GM21515 (cell line): ENCODE measurements around the gene TFB1M.
"Not testable (repeated sequence)": the region's sequence is repeated elsewhere in the genome, so short reads cannot be mapped to it uniquely, and the experiment has no call there.

Experiments used
- ATAC-seq: cut with Tn5 transposase; IDR thresholded peaks from one replicate; pipeline ENCODE4 v1.9.1; 2021; ENCODE audit not compliant: unreplicated experiment

TFB1M gene

GRCh38 chr6:155314092-155314772, at the start of gene TFB1M:
Gene TFB1M (minus strand): TSS chr6:155314484. CDS start chr6:155314428, 56 bp downstream.
- peak; percentile 95 for ATAC-seq

DNA sequence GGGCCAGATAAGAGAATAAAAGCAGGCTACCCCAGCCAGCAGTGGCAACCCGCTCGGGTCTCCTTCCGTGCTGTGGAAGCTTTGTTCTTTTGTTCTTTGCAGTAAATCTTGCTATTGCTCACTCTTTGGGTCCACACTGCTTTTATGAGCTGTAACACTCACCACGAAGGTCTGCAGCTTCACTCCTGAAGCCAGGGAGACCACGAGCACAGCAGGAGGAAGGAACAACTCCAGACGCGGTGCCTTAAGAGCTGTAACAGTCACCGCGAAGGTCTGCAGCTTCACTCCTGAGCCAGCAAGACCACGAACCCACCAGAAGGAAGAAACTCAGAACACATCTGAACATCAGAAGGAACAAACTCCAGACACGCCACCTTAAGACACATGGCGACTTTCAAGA, 49.7 kb upstream of the TFB1M start:
- ATAC-seq = not testable (repeated sequence)

DNA sequence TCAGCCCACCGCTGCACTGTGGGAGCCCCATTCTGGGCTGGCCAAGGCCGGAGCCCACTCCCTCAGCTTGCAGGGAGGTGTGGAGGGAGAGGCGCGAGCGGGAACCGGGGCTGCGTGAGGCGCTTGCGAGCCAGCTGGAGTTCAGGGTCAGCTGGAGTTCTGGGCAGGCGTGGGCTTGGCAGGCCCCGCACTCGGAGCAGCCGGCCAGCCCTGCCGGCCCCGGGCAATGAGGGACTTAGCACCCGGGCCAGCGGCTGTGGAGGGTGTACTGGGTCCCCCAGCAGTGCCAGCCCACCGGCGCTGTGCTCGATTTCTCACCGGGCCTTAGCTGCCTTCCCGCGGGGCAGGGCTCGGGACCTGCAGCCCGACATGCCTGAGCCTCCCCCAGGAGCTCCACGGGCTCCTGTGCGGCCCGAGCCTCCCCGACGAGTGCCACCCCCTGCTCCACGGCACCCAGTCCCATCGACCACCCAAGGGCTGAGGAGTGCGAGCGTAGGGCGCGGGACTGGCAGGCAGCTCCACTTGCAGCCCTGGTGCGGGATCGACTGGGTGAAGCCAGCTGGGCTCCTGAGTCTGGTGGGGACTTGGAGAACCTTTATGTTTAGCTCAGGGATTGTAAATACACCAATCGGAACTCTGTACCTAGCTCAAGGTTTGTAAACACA, 48.8 kb upstream of the TFB1M start:
- not testable (repeated sequence) for ATAC-seq

DNA sequence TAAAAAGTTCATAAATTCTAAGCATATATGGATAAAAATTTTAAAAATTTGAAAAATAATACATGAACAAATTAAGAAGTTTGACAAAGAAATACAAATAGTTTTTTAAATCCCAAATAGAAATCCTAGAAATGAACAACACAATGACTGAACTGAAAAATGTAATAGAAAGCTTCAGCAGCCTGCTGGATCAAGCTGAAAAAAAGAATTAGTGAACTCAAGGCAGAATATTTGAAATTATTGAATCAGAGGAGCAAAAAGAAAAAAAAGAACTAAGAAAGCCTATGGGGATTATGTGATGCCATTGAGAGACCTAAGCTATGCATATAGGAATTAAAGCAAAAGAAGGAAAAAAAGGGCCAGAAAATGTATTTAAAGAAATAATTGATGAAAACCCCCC, 39.9 kb upstream of the TFB1M start:
- ATAC-seq = no peak

GRCh38 chr6:155352811-155353210, 38.5 kb upstream of the TFB1M start:
- ATAC-seq = no peak

DNA sequence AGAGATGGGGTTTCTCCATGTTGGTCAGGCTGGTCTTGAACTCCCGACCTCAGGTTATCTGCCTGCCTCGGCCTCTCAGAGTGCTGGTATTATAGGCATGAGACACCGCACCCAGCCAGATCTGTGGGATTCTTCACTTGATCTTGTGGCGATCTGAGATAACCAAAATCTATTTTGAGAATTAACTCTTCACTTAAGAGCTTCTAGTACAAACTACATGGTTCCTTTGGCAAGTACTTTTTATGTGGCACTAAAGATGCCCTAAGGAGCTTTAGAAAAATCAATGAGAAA, 37.8 kb upstream of the TFB1M start:
- ATAC-seq = no peak

DNA sequence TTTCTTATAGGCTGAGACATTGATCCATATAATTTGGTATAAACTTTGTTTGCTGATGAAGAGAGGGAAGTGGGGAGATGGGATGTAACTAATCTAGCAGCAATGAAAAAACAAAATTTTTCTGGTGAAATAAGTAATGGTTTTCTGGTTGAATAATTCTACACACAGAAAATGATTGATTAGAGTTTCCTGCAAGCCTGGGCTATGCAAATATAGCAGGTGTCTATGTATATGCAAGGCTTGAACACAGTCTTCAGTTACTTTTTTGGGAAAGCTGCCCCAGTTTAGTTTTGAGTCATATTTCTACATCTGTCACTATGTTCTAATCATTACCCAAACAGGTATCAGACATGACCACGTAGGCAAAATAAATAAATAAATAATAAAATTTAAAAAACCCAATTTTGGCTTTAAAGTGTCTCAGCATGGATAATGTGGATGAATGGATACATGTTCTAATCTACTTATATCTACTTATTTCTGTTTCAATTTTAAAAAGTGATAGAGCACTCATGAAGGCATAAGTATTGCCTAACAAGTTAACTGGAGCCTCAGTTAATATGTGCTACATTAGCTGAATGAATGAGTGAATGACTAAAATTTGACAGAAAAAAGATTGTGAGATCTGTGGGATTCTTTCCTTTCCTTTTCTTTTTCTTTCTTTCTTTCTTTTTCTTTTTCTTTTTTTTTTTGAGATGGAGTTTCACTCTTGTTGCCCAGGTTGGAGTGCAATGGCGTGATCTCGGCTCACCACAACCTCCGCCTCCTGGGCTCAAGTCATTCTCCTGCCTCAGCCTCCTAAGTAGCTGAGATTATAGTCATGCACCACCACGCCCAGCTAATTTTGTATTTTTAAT, 37.2 kb upstream of the TFB1M start:
- peak; percentile 95 for ATAC-seq

DNA sequence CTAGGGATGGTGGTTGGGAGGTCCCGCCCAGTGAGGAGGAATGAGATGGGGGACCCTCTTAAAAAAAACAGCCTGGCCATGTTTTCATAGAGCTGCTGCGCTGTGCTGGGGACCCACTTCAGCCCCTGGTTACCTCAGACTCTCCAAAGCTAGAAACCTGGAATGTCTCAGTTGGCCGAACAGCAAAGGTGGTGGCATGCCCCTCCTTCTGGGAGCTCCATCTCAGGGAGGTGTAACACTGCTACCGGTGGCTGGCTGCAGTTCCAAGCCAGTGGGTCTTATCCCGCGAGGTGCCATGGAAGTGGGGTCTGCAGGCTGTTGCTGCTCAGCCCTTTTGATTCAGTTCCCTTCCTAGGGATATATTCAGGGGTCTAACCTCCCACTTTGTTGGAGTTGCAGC, 35.7 kb upstream of the TFB1M start:
- ATAC-seq = no peak

DNA sequence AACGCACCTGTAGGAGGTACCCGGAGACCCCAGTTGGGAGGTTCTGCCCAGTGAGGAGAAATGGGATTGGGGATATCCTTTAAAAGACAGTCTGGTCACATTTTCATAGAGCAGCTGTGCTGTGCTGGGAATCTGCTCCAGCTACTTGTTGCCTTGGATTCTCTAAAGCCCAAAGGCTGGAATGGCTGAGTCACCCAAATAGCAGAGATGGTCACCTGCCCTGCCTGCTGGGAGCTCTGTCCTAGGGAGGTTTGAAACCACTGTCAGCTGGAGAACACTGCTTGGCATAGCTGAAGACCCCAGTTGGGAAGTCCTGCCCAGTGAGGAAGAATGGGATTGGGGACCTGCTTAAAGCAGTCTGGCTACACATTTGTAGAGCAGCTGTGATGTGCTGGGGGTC, 34.8 kb upstream of the TFB1M start:
- ATAC-seq = no peak

- no peak for ATAC-seq
These were observed 33.5 kb upstream of the TFB1M start for GRCh38 chr6:155347800-155348199.

DNA sequence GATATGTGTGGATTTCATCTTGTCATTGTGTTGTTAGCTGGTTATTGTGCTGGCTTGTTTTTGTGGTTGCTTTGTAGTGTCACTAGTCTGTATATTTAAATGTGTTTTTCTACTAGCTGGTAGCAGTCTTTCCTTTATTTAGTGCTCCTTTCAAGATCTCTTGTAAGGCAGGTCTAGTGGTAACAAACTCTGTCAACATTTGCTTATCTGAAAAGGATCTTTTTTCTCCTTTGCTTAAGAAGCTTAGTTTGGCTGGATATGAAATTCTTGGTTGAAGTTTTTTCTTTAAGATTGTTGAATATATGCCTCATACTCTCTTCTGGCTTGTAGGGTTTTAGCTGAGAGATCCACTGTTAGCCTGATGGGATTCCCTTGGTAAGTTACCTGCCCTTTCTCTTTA, 32.7 kb upstream of the TFB1M start:
- no peak for ATAC-seq

GRCh38 chr6:155344341-155345006, 30.2 kb upstream of the TFB1M start:
- ATAC-seq = no peak

DNA sequence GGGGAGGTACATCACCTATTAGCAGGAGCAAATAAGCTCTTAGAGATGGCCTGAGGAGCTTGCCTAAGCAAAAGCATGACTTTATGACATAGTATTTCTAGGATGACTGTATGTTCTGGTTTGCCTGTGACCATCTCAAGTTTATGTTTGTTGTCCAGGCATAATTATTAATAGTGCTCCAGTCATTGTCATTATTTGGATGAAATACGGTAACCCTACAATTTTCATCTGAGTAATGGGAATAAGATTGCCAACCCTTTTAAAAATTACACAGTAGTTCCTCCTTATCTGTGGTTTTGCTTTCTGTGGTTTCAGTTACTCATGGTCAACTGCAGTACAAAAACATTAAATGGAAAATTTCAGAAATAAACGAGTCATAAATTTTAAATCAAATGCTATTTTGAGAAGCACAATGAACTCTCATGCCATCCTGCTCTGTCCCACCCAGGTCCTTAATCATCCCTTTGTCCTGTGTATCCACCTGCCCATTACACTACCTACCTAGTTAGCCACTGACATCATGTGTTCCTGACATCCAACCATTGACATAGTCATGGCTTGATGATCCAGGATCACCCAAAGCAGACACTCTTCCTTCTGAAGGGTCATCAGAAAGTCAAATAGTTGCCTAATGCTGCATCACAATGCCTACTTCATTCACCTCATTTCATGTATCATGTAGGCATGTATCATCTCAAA, 27.0 kb upstream of the TFB1M start:
- ATAC-seq = peak; percentile 55

- peak; percentile 38 for ATAC-seq
These were observed 26.3 kb upstream of the TFB1M start for GRCh38 chr6:155340464-155341129.

GRCh38 chr6:155339929-155340328, 25.6 kb upstream of the TFB1M start:
- ATAC-seq = not testable (repeated sequence)

GRCh38 chr6:155338237-155338636, 24.0 kb upstream of the TFB1M start:
- ATAC-seq = not testable (repeated sequence)

DNA sequence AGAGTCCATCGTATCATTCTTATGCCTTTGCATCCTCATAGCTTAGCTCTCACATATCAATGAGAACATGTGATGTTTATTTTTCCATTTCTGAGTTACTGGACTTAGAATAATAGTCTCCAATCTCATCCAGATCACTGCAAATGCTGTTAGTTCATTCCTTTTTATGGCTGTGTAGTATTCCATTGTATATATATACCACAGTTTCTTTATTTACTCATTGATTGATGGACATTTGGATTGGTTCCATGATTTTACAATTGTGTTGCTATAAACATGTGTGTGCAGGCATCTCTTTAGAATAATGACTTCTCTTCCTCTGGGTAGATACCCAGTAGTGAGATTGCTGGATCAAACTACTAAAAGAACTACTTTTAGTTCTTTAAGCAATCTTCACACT, 21.0 kb upstream of the TFB1M start:
- ATAC-seq = no peak

GRCh38 chr6:155334073-155334472, 19.8 kb upstream of the TFB1M start:
- ATAC-seq = peak; percentile 18

GRCh38 chr6:155333414-155333813, 19.1 kb upstream of the TFB1M start:
- peak; percentile 76 for ATAC-seq

DNA sequence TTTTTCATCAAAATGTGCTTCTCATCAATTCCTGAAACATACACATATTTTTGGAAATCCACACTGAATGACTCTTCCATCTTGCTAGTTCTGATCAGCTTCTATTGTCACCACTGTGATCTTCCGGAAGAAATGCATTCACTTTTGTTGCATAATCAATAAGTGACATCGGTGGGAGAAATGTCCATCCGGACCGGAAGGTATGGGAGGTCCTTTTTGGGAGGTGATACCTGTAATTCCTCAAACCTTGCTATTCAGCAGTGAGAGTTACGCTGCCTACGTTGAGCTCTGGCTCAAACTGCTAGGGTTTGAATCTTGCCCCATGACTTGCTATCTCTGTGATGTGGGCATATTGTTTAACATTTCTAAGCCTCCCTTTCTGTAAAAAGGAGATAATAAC, 16.6 kb upstream of the TFB1M start:
- ATAC-seq = no peak
